GM10248 (cell line): ENCODE data around the gene TMEM123.

Experiments used
- CTCF ChIA-PET: fragments of 300-600 bp; sonication (Branson Sonifier 250); formaldehyde crosslinking; extraction: SDS; loops from one replicate; lab custom pipeline; 2021; ENCODE audit warnings: antibody characterized with exemption; lab: Yijun Ruan, JAX
- POLR2A ChIA-PET: fragments of 350-650 bp; sonication (Branson Sonifier 250); formaldehyde crosslinking; extraction: SDS; loops from one replicate; lab custom pipeline; 2020; ENCODE audit warnings: antibody characterized with exemption; lab: Yijun Ruan, JAX
- DNase-seq: peaks from one replicate; pipeline ENCODE4 v3.0.0; 2012; ENCODE audit errors: extremely low spot score
- TF ChIP-seq, protein P1 (sequence below): IDR thresholded peaks from 2 replicates; pipeline ENCODE4 v1.5.1; 2012; ENCODE audit warnings: mild to moderate bottlenecking, low read depth; ENCODE audit errors: extremely low read depth, missing control alignments, control extremely low read depth

Gene TMEM123

DNA sequence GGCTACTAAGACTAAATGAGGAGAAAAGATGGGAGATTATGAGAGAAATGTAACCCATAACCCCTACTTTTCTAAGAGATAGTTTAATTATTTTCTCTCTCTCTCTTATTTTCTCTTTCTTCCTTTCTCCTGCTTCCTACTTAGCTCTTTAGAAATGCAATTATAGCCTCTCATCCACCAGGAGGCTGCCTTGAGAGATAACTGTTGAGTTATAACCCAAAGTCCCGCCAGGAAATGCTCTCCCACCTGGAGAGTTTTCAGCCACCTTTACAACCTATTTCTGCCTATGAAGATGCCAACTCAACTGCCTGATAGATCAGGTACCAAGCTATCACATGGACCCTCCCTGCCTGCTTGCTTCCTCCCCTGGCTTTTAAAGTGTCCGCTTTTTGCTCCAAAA, 34.0 kb upstream of the TMEM123 start:
- POLR2A ChIA-PET, result no interaction called here
- CTCF ChIA-PET, result interaction anchor here (0.9 to 2.9 kb wide), 8 partner anchors 9 to 180 kb away, joined by 3 to 12 read pairs (median 4); no protein-coding TSS in a partner anchor
- no peak for DNase-seq
- TF ChIP-seq, protein P1, sequence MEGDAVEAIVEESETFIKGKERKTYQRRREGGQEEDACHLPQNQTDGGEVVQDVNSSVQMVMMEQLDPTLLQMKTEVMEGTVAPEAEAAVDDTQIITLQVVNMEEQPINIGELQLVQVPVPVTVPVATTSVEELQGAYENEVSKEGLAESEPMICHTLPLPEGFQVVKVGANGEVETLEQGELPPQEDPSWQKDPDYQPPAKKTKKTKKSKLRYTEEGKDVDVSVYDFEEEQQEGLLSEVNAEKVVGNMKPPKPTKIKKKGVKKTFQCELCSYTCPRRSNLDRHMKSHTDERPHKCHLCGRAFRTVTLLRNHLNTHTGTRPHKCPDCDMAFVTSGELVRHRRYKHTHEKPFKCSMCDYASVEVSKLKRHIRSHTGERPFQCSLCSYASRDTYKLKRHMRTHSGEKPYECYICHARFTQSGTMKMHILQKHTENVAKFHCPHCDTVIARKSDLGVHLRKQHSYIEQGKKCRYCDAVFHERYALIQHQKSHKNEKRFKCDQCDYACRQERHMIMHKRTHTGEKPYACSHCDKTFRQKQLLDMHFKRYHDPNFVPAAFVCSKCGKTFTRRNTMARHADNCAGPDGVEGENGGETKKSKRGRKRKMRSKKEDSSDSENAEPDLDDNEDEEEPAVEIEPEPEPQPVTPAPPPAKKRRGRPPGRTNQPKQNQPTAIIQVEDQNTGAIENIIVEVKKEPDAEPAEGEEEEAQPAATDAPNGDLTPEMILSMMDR, result no peak

- no peak for DNase-seq
- POLR2A ChIA-PET, result no interaction called here
- CTCF ChIA-PET, result interaction anchor here (1.2 to 1.9 kb wide), 5 partner anchors 9 to 143 kb away, joined by 3 to 7 read pairs (median 4); no protein-coding TSS in a partner anchor
- TF ChIP-seq, protein P1, result no peak
Observed at GRCh38 chr11:102485095-102485722, 32.6 kb upstream of the TMEM123 start.

GRCh38 chr11:102482433-102482832, 29.9 kb upstream of the TMEM123 start:
- DNase-seq, result no peak
- CTCF ChIA-PET, result no interaction called here
- POLR2A ChIA-PET, result no interaction called here
- TF ChIP-seq, protein P1, result no peak

DNA sequence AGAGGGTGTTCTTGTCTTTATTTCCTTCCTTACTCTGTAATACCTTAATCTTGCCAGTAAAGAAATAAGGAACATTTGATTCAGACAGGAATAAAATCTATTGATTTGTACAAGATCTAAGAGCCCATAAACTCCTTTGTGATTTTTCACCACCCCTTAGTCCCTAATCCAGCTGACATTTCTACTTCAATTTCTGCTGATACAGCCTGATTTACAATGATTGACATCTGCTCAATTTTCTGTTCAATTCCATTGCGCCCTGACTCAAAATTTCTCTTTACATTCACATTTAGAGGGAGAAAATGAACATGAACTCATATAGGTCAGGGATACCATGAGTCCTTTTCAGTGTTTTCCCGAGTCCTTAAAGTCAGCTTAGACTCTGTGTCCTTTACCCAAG, 27.2 kb upstream of the TMEM123 start:
- TF ChIP-seq, protein P1, result no peak
- DNase-seq, result no peak
- ChIA-PET POLR2A (no interaction called here), CTCF (interaction anchor here (0.9 to 4.2 kb wide), 5 partner anchors 12 to 138 kb away, joined by 3 to 10 read pairs (median 5); no protein-coding TSS in a partner anchor)

DNA sequence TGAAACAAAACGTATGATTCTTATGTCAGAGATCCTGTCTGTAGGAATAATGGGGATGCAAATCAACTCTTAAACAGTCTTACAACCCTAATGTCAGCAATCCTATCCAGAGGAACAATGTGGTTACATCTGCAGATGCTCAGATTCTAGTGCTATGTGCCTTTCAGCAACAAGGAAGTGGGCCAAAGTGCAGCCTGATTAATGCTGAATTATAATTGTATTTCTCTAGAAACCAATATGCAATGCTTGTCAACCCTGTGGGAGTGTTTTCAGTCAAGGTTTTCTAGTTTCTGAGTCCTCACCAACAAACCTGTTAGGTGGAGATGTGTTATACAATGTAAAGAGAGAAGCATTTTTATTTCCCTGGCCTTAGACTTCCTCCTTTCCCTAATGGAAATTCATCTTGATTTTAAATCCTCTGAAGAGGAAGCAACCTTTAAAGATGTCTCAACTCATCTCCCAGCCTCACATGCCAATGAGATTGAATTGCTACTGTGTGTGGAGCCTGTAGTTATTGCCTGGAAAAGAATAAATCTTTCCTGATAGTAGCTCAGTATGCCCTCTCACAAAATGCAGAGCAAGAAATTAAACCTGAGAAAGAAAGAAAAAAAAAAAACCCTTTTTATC, 26.2 kb upstream of the TMEM123 start:
- CTCF ChIA-PET, result interaction anchor here (0.9 to 4.2 kb wide), 12 partner anchors 11 to 137 kb away, joined by 3 to 10 read pairs (median 4); no protein-coding TSS in a partner anchor
- no peak for DNase-seq
- POLR2A ChIA-PET, result no interaction called here
- TF ChIP-seq, protein P1, result no peak

- ChIA-PET POLR2A (no interaction called here), CTCF (interaction anchor here (1.0 to 4.2 kb wide), 13 partner anchors 8 to 136 kb away, joined by 3 to 12 read pairs (median 7); no protein-coding TSS in a partner anchor)
- no peak for DNase-seq
- TF ChIP-seq, protein P1, result no peak
Observed at GRCh38 chr11:102476812-102477211, 24.2 kb upstream of the TMEM123 start.
